Thyroid gland (tissue), 4 donors: ENCODE data around the gene SDC3. TPM values are rescaled to one million over a fixed set of nuclear protein-coding genes. Genes with fewer than 3 reads are reported as not detected.

Source experiments
- DNase-seq, 2 donors: peaks; one replicate each; pipeline ENCODE4 v3.0.0-alpha.2; 2019
- H3K27ac ChIP-seq, 3 donors: fragments of 200-600 bp; sonication (generic); 1 replicate in 2 of 3; 2 replicates in 1 of 3; pipeline ENCODE4 v1.5.1; 2016 to 2019; ENCODE audit warnings: mild to moderate bottlenecking in 1 of 3, moderate library complexity in 1 of 3
- H3K27me3 ChIP-seq: fragments of 200-600 bp; sonication (generic); one replicate; pipeline ENCODE4 v1.5.1; 2019
- H3K36me3 ChIP-seq, 2 donors: fragments of 200-600 bp; sonication (generic); one replicate each; pipeline ENCODE4 v1.5.1; 2016 to 2019
- H3K4me1 ChIP-seq, 2 donors: fragments of 200-600 bp; sonication (generic); one replicate each; pipeline ENCODE4 v1.5.1; 2017 to 2019
- H3K4me3 ChIP-seq, 3 donors: fragments of 200-600 bp; sonication (generic); replicated peaks in 1 of 3; 1 replicate in 2 of 3; 2 replicates in 1 of 3; pipeline ENCODE4 v1.5.1; 2016; ENCODE audit warnings: mild to moderate bottlenecking in 1 of 3
- H3K9me3 ChIP-seq: fragments of 200-600 bp; sonication (generic); one replicate; pipeline ENCODE4 v1.5.1; 2017
- CTCF ChIP-seq, 6 experiments: fragments of 200-600 bp in 3 of 6; fragments of 450-650 bp in 3 of 6; sonication (generic) in 3 of 6; IDR thresholded peaks; one replicate each; pipeline ENCODE4 v1.5.1; 2016 to 2019; ENCODE audit warnings: antibody characterized with exemption in 6 of 6, mild to moderate bottlenecking in 2 of 6, inconsistent platforms in 1 of 6, moderate library complexity in 1 of 6
- POLR2A ChIP-seq, 2 donors: fragments of 450-650 bp; IDR thresholded peaks; one replicate each; pipeline ENCODE4 v1.6.1; 2017; ENCODE audit warnings: antibody characterized with exemption in 2 of 2, mild to moderate bottlenecking in 2 of 2, moderate library complexity in 1 of 2
- WGBS, 2 donors: methylation state at CpG; one replicate each; pipeline ENCODE4 v1.1.5; 2017; 5-methylcytosine and 5-hydroxymethylcytosine counted together
- intact Hi-C: fragments of 100-400 bp; cut with DNase I; formaldehyde crosslinking; loops from one replicate; pipeline ENCODE4 v1.15.1; 2023
- total RNA-seq, 4 donors: library from RNA; depleted of rRNA; stranded (reverse); fragments of >200 nt; gene quantifications; one replicate each; pipeline ENCODE4 v1.2.3, GENCODE V29; 2016

SDC3 gene
- total RNA-seq, 4 donors from 2014 or later: 13.2 to 19.5 (median 15.9) TPM

- Histone ChIP-seq H3K27me3 (no peaks in the 10 kb centered on the region), H3K9me3 (no peaks in the 10 kb centered on the region), H3K4me3 (no peak overlapping the region), H3K36me3 (peaks cover 13 to 15% of the 10 kb centered on the region in 2 donors), H3K27ac (no peak overlapping the region), H3K4me1 (no peaks in the 10 kb centered on the region)
- intact Hi-C loops: no loop called here
- no peak for DNase-seq
- 85 to 98% methylated on average over 9 of the region's 9 CpGs for WGBS, 2 donors
- TF ChIP-seq CTCF (IDR thresholded peaks at IDR 0.05) (no peak), POLR2A (IDR thresholded peaks at IDR 0.05) (no peak)
Measured at GRCh38 chr1:30872033-30872947, 36.3 kb downstream of the SDC3 start.

- no peak for DNase-seq
- Histone ChIP-seq H3K27ac (no peak overlapping the region), H3K4me3 (no peak overlapping the region), H3K4me1 (no peaks in the 10 kb centered on the region), H3K36me3 (peaks cover 13 to 15% of the 10 kb centered on the region in 2 donors), H3K27me3 (no peaks in the 10 kb centered on the region), H3K9me3 (no peaks in the 10 kb centered on the region)
- intact Hi-C loops: no loop called here
- 77 to 88% methylated on average over 3 to 6 of the region's 6 CpGs for WGBS, 2 donors
- no peak for TF ChIP-seq CTCF (IDR thresholded peaks at IDR 0.05)
- TF ChIP-seq POLR2A (IDR thresholded peaks at IDR 0.05): no peak
Measured at GRCh38 chr1:30871276-30871871, 37.2 kb downstream of the SDC3 start.

- intact Hi-C loops: no loop called here
Measured at GRCh38 chr1:30870656-30871055, 37.9 kb downstream of the SDC3 start.

GRCh38 chr1:30870035-30870434 lies 38.5 kb downstream of the SDC3 start:
- H3K27me3 ChIP-seq: no peaks in the 10 kb centered on the region
- H3K36me3 ChIP-seq: peaks cover 13 to 15% of the 10 kb centered on the region in 2 donors
- H3K4me3 ChIP-seq: no peak overlapping the region
- WGBS, 2 donors: 68 to 80% methylated on average over 1 to 3 of the region's 3 CpGs
- H3K27ac ChIP-seq: no peak overlapping the region
- DNase-seq: no peak
- intact Hi-C loops: no loop called here
- TF ChIP-seq POLR2A (IDR thresholded peaks at IDR 0.05): no peak
- no peak for TF ChIP-seq CTCF (IDR thresholded peaks at IDR 0.05)
- no peaks in the 10 kb centered on the region for H3K4me1 ChIP-seq
- H3K9me3 ChIP-seq: no peaks in the 10 kb centered on the region

More at GRCh38 chr1:30870656-30871055, 37.9 kb downstream of the SDC3 start:
- Histone ChIP-seq H3K4me1 (no peaks in the 10 kb centered on the region), H3K4me3 (no peak overlapping the region), H3K36me3 (peaks cover 13 to 15% of the 10 kb centered on the region in 2 donors), H3K27ac (no peak overlapping the region), H3K9me3 (no peaks in the 10 kb centered on the region), H3K27me3 (no peaks in the 10 kb centered on the region)
- WGBS, 2 donors: 97 to 100% methylated on average over 3 to 4 of the region's 4 CpGs
- no peak for TF ChIP-seq CTCF (IDR thresholded peaks at IDR 0.05)
- TF ChIP-seq POLR2A (IDR thresholded peaks at IDR 0.05): no peak
- DNase-seq: no peak
